Measurements from ENCODE around the gene SIPA1.
"Not testable (repeated sequence)": the region's sequence is repeated elsewhere in the genome, so short reads cannot be mapped to it uniquely, and the experiment has no call there.

GRCh38 chr11:65639228-65639597 lies 1.3 kb downstream of the SIPA1 start:
- TF ChIP-seq, protein P1, sequence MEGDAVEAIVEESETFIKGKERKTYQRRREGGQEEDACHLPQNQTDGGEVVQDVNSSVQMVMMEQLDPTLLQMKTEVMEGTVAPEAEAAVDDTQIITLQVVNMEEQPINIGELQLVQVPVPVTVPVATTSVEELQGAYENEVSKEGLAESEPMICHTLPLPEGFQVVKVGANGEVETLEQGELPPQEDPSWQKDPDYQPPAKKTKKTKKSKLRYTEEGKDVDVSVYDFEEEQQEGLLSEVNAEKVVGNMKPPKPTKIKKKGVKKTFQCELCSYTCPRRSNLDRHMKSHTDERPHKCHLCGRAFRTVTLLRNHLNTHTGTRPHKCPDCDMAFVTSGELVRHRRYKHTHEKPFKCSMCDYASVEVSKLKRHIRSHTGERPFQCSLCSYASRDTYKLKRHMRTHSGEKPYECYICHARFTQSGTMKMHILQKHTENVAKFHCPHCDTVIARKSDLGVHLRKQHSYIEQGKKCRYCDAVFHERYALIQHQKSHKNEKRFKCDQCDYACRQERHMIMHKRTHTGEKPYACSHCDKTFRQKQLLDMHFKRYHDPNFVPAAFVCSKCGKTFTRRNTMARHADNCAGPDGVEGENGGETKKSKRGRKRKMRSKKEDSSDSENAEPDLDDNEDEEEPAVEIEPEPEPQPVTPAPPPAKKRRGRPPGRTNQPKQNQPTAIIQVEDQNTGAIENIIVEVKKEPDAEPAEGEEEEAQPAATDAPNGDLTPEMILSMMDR (IDR thresholded peaks at IDR 0.05; ENCODE audit: low read length) = not testable (repeated sequence)
- not testable (repeated sequence) for TF ChIP-seq EZH2 (IDR thresholded peaks at IDR 0.05; ENCODE audit: borderline replicate concordance, low read length)

Data from OCI-LY1 (cell line).